Measurements from ENCODE around the gene DCLRE1B.

The DCLRE1B gene

GRCh38 chr1:113941245-113941559, 36.1 kb downstream of the DCLRE1B start:
- TF ChIP-seq ZFX (IDR thresholded peaks at IDR 0.05; ENCODE audit: borderline replicate concordance) (no peak), CTCF (IDR thresholded peaks at IDR 0.05) (no peak)
- no peak overlapping the region for H3K27ac ChIP-seq

GRCh38 chr1:113942527-113942926, 37.4 kb downstream of the DCLRE1B start:
- H3K27ac ChIP-seq: no peak overlapping the region
- TF ChIP-seq ZFX (IDR thresholded peaks at IDR 0.05; ENCODE audit: borderline replicate concordance) (no peak), CTCF (IDR thresholded peaks at IDR 0.05) (no peak)

GRCh38 chr1:113943028-113943811, 38.1 kb downstream of the DCLRE1B start:
- H3K27ac ChIP-seq: no peak overlapping the region
- TF ChIP-seq ZFX (IDR thresholded peaks at IDR 0.05; ENCODE audit: borderline replicate concordance) (no peak), CTCF (IDR thresholded peaks at IDR 0.05) (no peak)

- H3K27ac ChIP-seq: no peak overlapping the region
- TF ChIP-seq CTCF (IDR thresholded peaks at IDR 0.05) (no peak), ZFX (IDR thresholded peaks at IDR 0.05; ENCODE audit: borderline replicate concordance) (no peak)
Observed at GRCh38 chr1:113945329-113945728, 40.2 kb downstream of the DCLRE1B start.

- H3K27ac ChIP-seq: no peak overlapping the region
- TF ChIP-seq CTCF (IDR thresholded peaks at IDR 0.05) (no peak), ZFX (IDR thresholded peaks at IDR 0.05; ENCODE audit: borderline replicate concordance) (no peak)
Observed at GRCh38 chr1:113946112-113946511, 41.0 kb downstream of the DCLRE1B start.

- H3K27ac ChIP-seq: no peak overlapping the region
- TF ChIP-seq CTCF (IDR thresholded peaks at IDR 0.05) (no peak), ZFX (IDR thresholded peaks at IDR 0.05; ENCODE audit: borderline replicate concordance) (no peak)
Observed at GRCh38 chr1:113946678-113947387, 41.7 kb downstream of the DCLRE1B start.

Data from 22Rv1 (cell line).